Endothelial cell of umbilical vein (primary cell): ENCODE measurements around the gene PCMT1. TPM values are rescaled to one million over a fixed set of nuclear protein-coding genes. Genes with fewer than 3 reads are reported as not detected.

Experiments used
- BruUV-seq: library from RNA; stranded (reverse); fragments of 400-500 nt; replicated peaks from 2 replicates; lab custom pipeline; 2021; lab: Mats Ljungman, UMichigan
- CTCF ChIA-PET: fragments of 300-600, 350-600 bp; sonication (Branson Sonifier 250); formaldehyde crosslinking; loops from one replicate; lab custom pipeline; 2021; ENCODE audit warnings: antibody characterized with exemption, inconsistent platforms; lab: Charles Lee
- POLR2A ChIA-PET: fragments of 300-600, 350-600 bp; sonication (Branson Sonifier 250); formaldehyde crosslinking; loops from one replicate; lab custom pipeline; 2021; ENCODE audit warnings: antibody characterized with exemption, inconsistent platforms; lab: Charles Lee
- DNase-seq: peaks from one replicate; pipeline ENCODE4 v3.0.0-alpha.2; 2011; ENCODE audit warnings: low read depth, low spot score
- FAIRE-seq: peaks from 2 replicates; lab custom pipeline; 2011; peaks lifted over from hg19 to GRCh38; lab: Jason Lieb, UNC
- H2AFZ ChIP-seq: 2 replicates; pipeline ENCODE4 v1.6.0; 2012; ENCODE audit warnings: low read depth, low read length, control low read depth, inconsistent platforms
- H3K27ac ChIP-seq: 2 replicates; pipeline ENCODE4 v1.5.1; 2011; ENCODE audit warnings: low read depth, mild to moderate bottlenecking, control low read depth, low read length, moderate library complexity; ENCODE audit not compliant: insufficient read depth
- H3K27me3 ChIP-seq, 2 experiments: 2 replicates each; pipeline versions ENCODE4 v1.6.0 to v1.6.1; 2011; ENCODE audit warnings: low read length in 2 of 2, mixed read lengths in 1 of 2; ENCODE audit not compliant: control insufficient read depth in 2 of 2, insufficient read depth in 2 of 2
- H3K36me3 ChIP-seq, 2 experiments: 2 replicates in 1 of 2; 3 replicates in 1 of 2; pipeline ENCODE4 v1.5.1; 2011; ENCODE audit warnings: low read length in 2 of 2, mild to moderate bottlenecking in 1 of 2, moderate library complexity in 1 of 2; ENCODE audit not compliant: control insufficient read depth in 2 of 2, insufficient read depth in 2 of 2; ENCODE audit errors: extremely low read depth in 1 of 2
- H3K4me1 ChIP-seq: 3 replicates; pipeline ENCODE4 v1.5.1; 2011; ENCODE audit warnings: mild to moderate bottlenecking, low read length; ENCODE audit not compliant: control insufficient read depth, insufficient read depth; ENCODE audit errors: extremely low read depth
- H3K4me2 ChIP-seq: 2 replicates; pipeline ENCODE4 v1.6.1; 2011; ENCODE audit warnings: low read length, control low read depth, mixed read lengths; ENCODE audit not compliant: insufficient read depth
- H3K4me3 ChIP-seq, 3 experiments: fragments of 200-600 bp in 1 of 3; sonication (generic), shearing (Covaris generic) in 1 of 3; replicated peaks in 1 of 3; 2 replicates each; pipeline ENCODE4 v1.5.1; 2011 to 2016; ENCODE audit warnings: control low read depth in 3 of 3, low read length in 3 of 3, mild to moderate bottlenecking in 2 of 3, inconsistent platforms in 1 of 3, low read depth in 1 of 3, moderate library complexity in 1 of 3; ENCODE audit not compliant: insufficient read depth in 1 of 3
- H3K79me2 ChIP-seq: 2 replicates; pipeline ENCODE4 v1.6.0; 2012; ENCODE audit warnings: low read length, inconsistent platforms; ENCODE audit not compliant: control insufficient read depth, insufficient read depth
- H3K9ac ChIP-seq: replicated peaks from 2 replicates; pipeline ENCODE3; 2011; ENCODE audit warnings: low read length, control low read depth; ENCODE audit not compliant: insufficient read depth; ENCODE audit errors: extremely low read depth
- H3K9me1 ChIP-seq: replicated peaks from 3 replicates; pipeline ENCODE4 v1.6.0; 2011; ENCODE audit warnings: mild to moderate bottlenecking, low read length; ENCODE audit not compliant: control insufficient read depth, insufficient read depth; ENCODE audit errors: extremely low read depth
- H3K9me3 ChIP-seq: replicated peaks from 2 replicates; pipeline ENCODE4 v1.5.1; 2012; ENCODE audit warnings: low read length, inconsistent platforms; ENCODE audit not compliant: control insufficient read depth, insufficient read depth
- H4K20me1 ChIP-seq: replicated peaks from 2 replicates; pipeline ENCODE3; 2011; ENCODE audit warnings: mild to moderate bottlenecking, low read length; ENCODE audit not compliant: control insufficient read depth, insufficient read depth; ENCODE audit errors: extremely low read depth
- EZH2 ChIP-seq: IDR thresholded peaks from 2 replicates; pipeline ENCODE4 v1.6.1; 2012; ENCODE audit warnings: borderline replicate concordance, low read depth, mild to moderate bottlenecking, moderate library complexity, low read length, inconsistent platforms; ENCODE audit not compliant: severe bottlenecking
- FOS ChIP-seq: IDR thresholded peaks from 2 replicates; pipeline ENCODE4 v1.6.1; 2011; ENCODE audit warnings: mild to moderate bottlenecking, low read length, moderate library complexity, borderline replicate concordance; ENCODE audit not compliant: insufficient read depth
- GATA2 ChIP-seq: IDR thresholded peaks from 2 replicates; pipeline ENCODE4 v1.7.0; 2011; ENCODE audit warnings: low read depth, mild to moderate bottlenecking, moderate library complexity, mixed read lengths, low read length; ENCODE audit not compliant: insufficient read length, insufficient read depth
- JUN ChIP-seq: IDR thresholded peaks from 2 replicates; pipeline ENCODE4 v1.6.1; 2011; ENCODE audit warnings: borderline replicate concordance, low read depth; ENCODE audit not compliant: insufficient read length, insufficient read depth
- MYC ChIP-seq: IDR thresholded peaks from one replicate; pipeline ENCODE4 v1.6.1; 2011; ENCODE audit warnings: mild to moderate bottlenecking, low read depth, low read length
- POLR2A ChIP-seq: IDR thresholded peaks from 2 replicates; pipeline ENCODE4 v1.6.1; 2012; ENCODE audit warnings: low read depth, mild to moderate bottlenecking, control low read depth, low read length
- POLR2AphosphoS5 ChIP-seq: IDR thresholded peaks from 2 replicates; pipeline ENCODE4 v1.6.1; 2012; ENCODE audit warnings: low read depth, mild to moderate bottlenecking, control low read depth, low read length, moderate library complexity; ENCODE audit not compliant: insufficient read depth
- dilution Hi-C: fragments of 300-500 bp; cut with MboI; formaldehyde crosslinking; loops from one replicate; pipeline ENCODE4 v1.15.0; 2019; ENCODE audit warnings: low sequenced_read_pairs; ENCODE audit not compliant: extremely low pct_ligation_motif_present
- intact Hi-C: fragments of 100-400 bp; cut with micrococcal nuclease; formaldehyde crosslinking; loops from one replicate; pipeline ENCODE4 v1.10.0; 2022
- polyA plus RNA-seq, 4 experiments: library from polyadenylated mRNA; depleted of rRNA in 3 of 4; stranded (reverse) in 3 of 4; unstranded in 1 of 4; fragments of >200 nt; gene quantifications; 2 replicates each; pipeline versions ENCODE4 v1.2.1 to v1.2.3, GENCODE V29; 2011 to 2012; ENCODE audit warnings: missing spikeins in 1 of 4
- total RNA-seq: library from RNA; stranded (reverse); gene quantifications from 2 replicates; pipeline ENCODE4 v1.2.3, GENCODE V29; 2021
- TF ChIP-seq, protein P1 (sequence below): IDR thresholded peaks from 2 replicates; pipeline ENCODE4 v1.6.1; 2011; ENCODE audit not compliant: insufficient read depth, insufficient read length
- TF ChIP-seq, protein P2 (sequence below), 2 donors: IDR thresholded peaks; 1 replicate in 1 of 2; 2 replicates in 1 of 2; pipeline ENCODE4 v1.5.1; 2011; ENCODE audit warnings: low read length in 2 of 2, mild to moderate bottlenecking in 2 of 2, moderate library complexity in 2 of 2, control low read depth in 1 of 2, inconsistent platforms in 1 of 2, low read depth in 1 of 2; ENCODE audit not compliant: insufficient read depth in 1 of 2; ENCODE audit errors: extremely low read depth in 1 of 2

The PCMT1 gene
- total and polyA plus RNA-seq, 2 donors (not counting 3 experiments of a cell fraction or from before 2014, with no cell fraction given): 95.0 to 102 TPM

DNA sequence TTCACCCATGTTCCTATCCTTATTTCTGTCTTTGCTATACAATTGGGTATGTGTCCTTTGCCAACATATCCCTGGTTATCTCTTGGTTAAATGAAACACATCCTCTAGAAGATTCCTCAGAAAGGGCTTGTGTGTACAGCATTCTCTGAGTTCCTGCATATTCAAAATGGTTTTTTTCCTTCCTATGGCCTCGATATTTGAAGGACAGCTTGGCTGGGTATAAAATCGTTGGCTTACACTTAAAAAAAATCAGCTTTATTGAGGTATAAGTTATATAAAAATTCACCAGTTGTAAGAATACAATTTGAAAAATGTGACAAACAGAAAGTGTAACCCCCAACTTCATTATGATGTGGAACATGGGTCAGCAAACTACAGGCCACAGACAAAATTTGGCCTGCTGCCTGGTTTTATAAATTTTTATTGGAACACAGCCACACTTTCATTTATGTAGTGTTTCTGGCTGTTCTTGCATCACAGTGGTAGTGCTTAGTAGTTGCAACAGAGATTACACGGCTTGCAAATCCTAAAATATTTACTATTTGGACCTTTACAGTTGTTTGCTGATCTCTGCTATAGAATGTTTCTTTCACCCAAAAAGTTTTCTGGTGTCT, 16.7 kb downstream of the PCMT1 start:
- Histone ChIP-seq H3K4me3 (no peak overlapping the region), H3K9ac (no peak overlapping the region), H3K27ac (no peak overlapping the region), H3K4me2 (no peak overlapping the region), H3K36me3 (no peaks in the 10 kb centered on the region), H3K79me2 (peaks cover 58% of the 10 kb centered on the region), H3K9me1 (no peaks in the 10 kb centered on the region), H2AFZ (no peak overlapping the region), H3K4me1 (no peaks in the 10 kb centered on the region), H4K20me1 (peaks cover 2% of the 10 kb centered on the region), H3K27me3 (no peaks in the 10 kb centered on the region), H3K9me3 (no peaks in the 10 kb centered on the region)
- ChIA-PET CTCF (no interaction called here), POLR2A (no interaction called here)
- DNase-seq (peak; percentile 82), FAIRE-seq (no peak)
- BruUV-seq: no TSS peak
- TF ChIP-seq, protein P1, sequence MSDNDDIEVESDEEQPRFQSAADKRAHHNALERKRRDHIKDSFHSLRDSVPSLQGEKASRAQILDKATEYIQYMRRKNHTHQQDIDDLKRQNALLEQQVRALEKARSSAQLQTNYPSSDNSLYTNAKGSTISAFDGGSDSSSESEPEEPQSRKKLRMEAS: no peak
- TF ChIP-seq POLR2AphosphoS5 (no peak), POLR2A (no peak), MYC (no peak), GATA2 (no peak), FOS (no peak), JUN (no peak), EZH2 (no peak)
- TF ChIP-seq, protein P2, sequence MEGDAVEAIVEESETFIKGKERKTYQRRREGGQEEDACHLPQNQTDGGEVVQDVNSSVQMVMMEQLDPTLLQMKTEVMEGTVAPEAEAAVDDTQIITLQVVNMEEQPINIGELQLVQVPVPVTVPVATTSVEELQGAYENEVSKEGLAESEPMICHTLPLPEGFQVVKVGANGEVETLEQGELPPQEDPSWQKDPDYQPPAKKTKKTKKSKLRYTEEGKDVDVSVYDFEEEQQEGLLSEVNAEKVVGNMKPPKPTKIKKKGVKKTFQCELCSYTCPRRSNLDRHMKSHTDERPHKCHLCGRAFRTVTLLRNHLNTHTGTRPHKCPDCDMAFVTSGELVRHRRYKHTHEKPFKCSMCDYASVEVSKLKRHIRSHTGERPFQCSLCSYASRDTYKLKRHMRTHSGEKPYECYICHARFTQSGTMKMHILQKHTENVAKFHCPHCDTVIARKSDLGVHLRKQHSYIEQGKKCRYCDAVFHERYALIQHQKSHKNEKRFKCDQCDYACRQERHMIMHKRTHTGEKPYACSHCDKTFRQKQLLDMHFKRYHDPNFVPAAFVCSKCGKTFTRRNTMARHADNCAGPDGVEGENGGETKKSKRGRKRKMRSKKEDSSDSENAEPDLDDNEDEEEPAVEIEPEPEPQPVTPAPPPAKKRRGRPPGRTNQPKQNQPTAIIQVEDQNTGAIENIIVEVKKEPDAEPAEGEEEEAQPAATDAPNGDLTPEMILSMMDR (IDR thresholded peaks at IDR 0.05; ENCODE audit: extremely low read depth in 1 of 2, insufficient read depth in 1 of 2, low read depth in 1 of 2, low read length in 2 of 2): no peak
- dilution Hi-C loops (no loop called here), intact Hi-C loops (no loop called here)
